Measurements from ENCODE around the gene RRP8.
A peak's percentile ranks its signal among the peaks of the same experiment; 100 is the strongest.

Gene RRP8

GRCh38 chr11:6617315-6617781 lies 13.9 kb upstream of the RRP8 start:
- DNase-seq (ENCODE audit: low read depth in 2 of 2), result no peak

GRCh38 chr11:6616596-6617250 lies 13.3 kb upstream of the RRP8 start:
- no peak for DNase-seq (ENCODE audit: low read depth in 2 of 2)

GRCh38 chr11:6615882-6616585 lies 12.6 kb upstream of the RRP8 start:
- DNase-seq (ENCODE audit: low read depth in 2 of 2), result no peak

- no peak for DNase-seq (ENCODE audit: low read depth in 2 of 2)
Measured at GRCh38 chr11:6615046-6615445, 11.6 kb upstream of the RRP8 start.

GRCh38 chr11:6614446-6614845 lies 11.0 kb upstream of the RRP8 start:
- no peak for DNase-seq (ENCODE audit: low read depth in 2 of 2)

- DNase-seq (ENCODE audit: low read depth in 2 of 2), result no peak
Measured at GRCh38 chr11:6613496-6613895, 10.1 kb upstream of the RRP8 start.

GRCh38 chr11:6612213-6613041 lies 9.0 kb upstream of the RRP8 start, which contains the start of gene TAF10:
Gene TAF10 (minus strand): TSS chr11:6612216. CDS start chr11:6612189, 27 bp downstream.
- peak; percentile 92 for DNase-seq (ENCODE audit: low read depth in 2 of 2)

GRCh38 chr11:6611963-6612212 lies 8.5 kb upstream of the RRP8 start:
- DNase-seq (ENCODE audit: low read depth in 2 of 2), result no peak

- DNase-seq (ENCODE audit: low read depth in 2 of 2), result peak in 1 of 2 donors; percentile 12
Measured at GRCh38 chr11:6611092-6611962, 7.9 kb upstream of the RRP8 start.

GRCh38 chr11:6610591-6610990 lies 7.2 kb upstream of the RRP8 start:
- DNase-seq (ENCODE audit: low read depth in 2 of 2), result no peak

GRCh38 chr11:6609502-6610015 lies 6.1 kb upstream of the RRP8 start:
- DNase-seq (ENCODE audit: low read depth in 2 of 2), result no peak

- DNase-seq (ENCODE audit: low read depth in 2 of 2), result no peak
Measured at GRCh38 chr11:6608726-6609501, 5.5 kb upstream of the RRP8 start.

GRCh38 chr11:6608011-6608410 lies 4.6 kb upstream of the RRP8 start:
- no peak for DNase-seq (ENCODE audit: low read depth in 2 of 2)

- no peak for DNase-seq (ENCODE audit: low read depth in 2 of 2)
Measured at GRCh38 chr11:6607190-6607795, 3.9 kb upstream of the RRP8 start.

GRCh38 chr11:6606471-6607189 lies 3.2 kb upstream of the RRP8 start:
- DNase-seq (ENCODE audit: low read depth in 2 of 2), result peak; percentile 56 to 66

GRCh38 chr11:6604790-6605189 lies 1.4 kb upstream of the RRP8 start:
- DNase-seq (ENCODE audit: low read depth in 2 of 2), result no peak

- peak in 1 of 2 donors; percentile 17 for DNase-seq (ENCODE audit: low read depth in 2 of 2)
Measured at GRCh38 chr11:6604081-6604626, 738 bp upstream of the RRP8 start.

- no peak for DNase-seq (ENCODE audit: low read depth in 2 of 2)
Measured at GRCh38 chr11:6602096-6602940, 1.1 kb downstream of the RRP8 start.
